Measurements from ENCODE around the gene DPF1.

The DPF1 gene

GRCh38 chr19:38168637-38169036 is 55.4 kb downstream of the DPF1 start:
- no peak for DNase-seq (ENCODE audit: extremely low read depth in 1 of 2, low read depth in 1 of 2)

- no peak for DNase-seq (ENCODE audit: extremely low read depth in 1 of 2, low read depth in 1 of 2)
Measured at GRCh38 chr19:38165335-38165734, 58.7 kb downstream of the DPF1 start.

GRCh38 chr19:38164526-38164925 is 59.5 kb downstream of the DPF1 start:
- DNase-seq (ENCODE audit: extremely low read depth in 1 of 2, low read depth in 1 of 2): no peak

- DNase-seq (ENCODE audit: extremely low read depth in 1 of 2, low read depth in 1 of 2): no peak
Measured at GRCh38 chr19:38163419-38164290, 60.4 kb downstream of the DPF1 start.

- no peak for DNase-seq (ENCODE audit: extremely low read depth in 1 of 2, low read depth in 1 of 2)
Measured at GRCh38 chr19:38162632-38163031, 61.4 kb downstream of the DPF1 start.

- DNase-seq (ENCODE audit: extremely low read depth in 1 of 2, low read depth in 1 of 2): no peak
Measured at GRCh38 chr19:38162094-38162493, 61.9 kb downstream of the DPF1 start.

Data from stimulated activated CD8-positive, alpha-beta memory T cell treated with anti-CD3 and anti-CD28 coated beads, Interleukin-7, amount 100 ng/mL, for 48 hours (primary cell).